IMR-90 (cell line): ENCODE data around the gene F12. TPM values are rescaled to one million over a fixed set of nuclear protein-coding genes. Genes with fewer than 3 reads are reported as not detected.

ENCODE experiments used
- ATAC-seq: fragments of 200-7000 bp; cut with Tn5 transposase; 2 replicates; pipeline ENCODE4 v1.9.1; 2020; ENCODE audit warnings: low read depth, mild to moderate bottlenecking, moderate library complexity
- BruUV-seq: library from RNA; stranded (reverse); fragments of 400-500 nt; replicated peaks from 2 replicates; lab custom pipeline; 2021; lab: Mats Ljungman, UMichigan
- CTCF ChIA-PET: fragments of 300-600 bp; formaldehyde crosslinking; extraction: SDS; loops from one replicate; lab custom pipeline; 2021; ENCODE audit warnings: antibody characterized with exemption; lab: Yijun Ruan, JAX
- POLR2A ChIA-PET: fragments of 300-600 bp; sonication (Branson Sonifier 250); formaldehyde crosslinking; loops from one replicate; lab custom pipeline; 2022; ENCODE audit warnings: antibody characterized with exemption; ENCODE audit not compliant: unreplicated experiment; lab: Charles Lee
- DNase-seq: peaks from one replicate; pipeline ENCODE4 v3.0.0; 2013
- H2AFZ ChIP-seq: replicated peaks from 2 replicates; pipeline ENCODE3; 2013; ENCODE audit warnings: low read length, mild to moderate bottlenecking; ENCODE audit not compliant: poor library complexity
- H2AK5ac ChIP-seq: 2 replicates; pipeline ENCODE4 v1.6.1; 2013; ENCODE audit warnings: low read depth, low read length, inconsistent platforms
- H2AK9ac ChIP-seq: replicated peaks from 2 replicates; pipeline ENCODE3; 2013; ENCODE audit warnings: mild to moderate bottlenecking, low read depth, low read length, moderate library complexity; ENCODE audit not compliant: poor library complexity
- H2BK120ac ChIP-seq: 2 replicates; pipeline ENCODE4 v1.6.1; 2013; ENCODE audit warnings: low read depth, low read length, inconsistent platforms
- H2BK15ac ChIP-seq: 3 replicates; pipeline ENCODE4 v1.6.1; 2013; ENCODE audit warnings: low read depth, low read length, inconsistent platforms
- H2BK20ac ChIP-seq: 2 replicates; pipeline ENCODE4 v1.6.1; 2013; ENCODE audit warnings: low read depth, mild to moderate bottlenecking, inconsistent platforms, low read length, moderate library complexity
- H2BK5ac ChIP-seq: 2 replicates; pipeline ENCODE4 v1.6.1; 2013; ENCODE audit warnings: mild to moderate bottlenecking, low read depth, low read length, inconsistent platforms; ENCODE audit not compliant: poor library complexity, severe bottlenecking
- H3K14ac ChIP-seq: replicated peaks from 2 replicates; pipeline ENCODE4 v1.6.1; 2013; ENCODE audit warnings: low read depth, low read length, inconsistent platforms
- H3K18ac ChIP-seq: 2 replicates; pipeline ENCODE4 v1.6.1; 2013; ENCODE audit warnings: low read depth, low read length, control low read depth
- H3K23ac ChIP-seq: 2 replicates; pipeline ENCODE4 v1.6.1; 2013; ENCODE audit warnings: low read depth, low read length, inconsistent platforms
- H3K27ac ChIP-seq: 2 replicates; pipeline ENCODE4 v1.5.1; 2013; ENCODE audit warnings: mild to moderate bottlenecking, control low read depth, low read length; ENCODE audit not compliant: insufficient read depth
- H3K27me3 ChIP-seq: 2 replicates; pipeline ENCODE4 v1.6.1; 2013; ENCODE audit warnings: low read length; ENCODE audit not compliant: control insufficient read depth, insufficient read depth
- H3K36me3 ChIP-seq: 2 replicates; pipeline ENCODE4 v1.6.1; 2013; ENCODE audit warnings: low read length, mixed read lengths; ENCODE audit not compliant: control insufficient read depth, insufficient read depth
- H3K4ac ChIP-seq: 2 replicates; pipeline ENCODE4 v1.6.1; 2013; ENCODE audit warnings: low read depth, low read length, inconsistent platforms
- H3K4me1 ChIP-seq: 2 replicates; pipeline ENCODE4 v1.6.1; 2013; ENCODE audit warnings: low read length, mixed read lengths; ENCODE audit not compliant: control insufficient read depth, insufficient read depth
- H3K4me2 ChIP-seq: 2 replicates; pipeline ENCODE4 v1.6.1; 2013; ENCODE audit warnings: low read depth, mild to moderate bottlenecking, control low read depth, low read length, moderate library complexity
- H3K4me3 ChIP-seq: 2 replicates; pipeline ENCODE4 v1.5.1; 2013; ENCODE audit warnings: low read depth, mild to moderate bottlenecking, control low read depth, low read length, moderate library complexity; ENCODE audit not compliant: insufficient read depth
- H3K56ac ChIP-seq: 2 replicates; pipeline ENCODE4 v1.6.1; 2013; ENCODE audit warnings: low read length, inconsistent platforms; ENCODE audit not compliant: insufficient read depth; ENCODE audit errors: extremely low read depth
- H3K79me1 ChIP-seq, 2 experiments: 2 replicates each; pipeline ENCODE4 v1.6.1; 2013; ENCODE audit warnings: low read length in 2 of 2, inconsistent platforms in 1 of 2, low read depth in 1 of 2
- H3K9ac ChIP-seq: 2 replicates; pipeline ENCODE4 v1.6.1; 2013; ENCODE audit warnings: low read depth, low read length, control low read depth
- H3K9me1 ChIP-seq: 2 replicates; pipeline ENCODE4 v1.6.1; 2013; ENCODE audit warnings: low read length, inconsistent platforms; ENCODE audit not compliant: insufficient read depth
- H3K9me3 ChIP-seq: 2 replicates; pipeline ENCODE4 v1.6.1; 2013; ENCODE audit warnings: low read length; ENCODE audit not compliant: control insufficient read depth, insufficient read depth
- H4K20me1 ChIP-seq: 2 replicates; pipeline ENCODE4 v1.6.1; 2013; ENCODE audit warnings: low read length, inconsistent platforms; ENCODE audit not compliant: insufficient read depth
- H4K5ac ChIP-seq: 2 replicates; pipeline ENCODE4 v1.6.1; 2013; ENCODE audit warnings: mild to moderate bottlenecking, low read depth, low read length, control low read depth
- H4K8ac ChIP-seq, 2 experiments: 2 replicates each; pipeline ENCODE4 v1.6.1; 2013; ENCODE audit warnings: low read depth in 2 of 2, low read length in 2 of 2, control low read depth in 1 of 2, inconsistent platforms in 1 of 2
- H4K91ac ChIP-seq: 2 replicates; pipeline ENCODE4 v1.6.1; 2013; ENCODE audit warnings: low read depth, low read length, inconsistent platforms; ENCODE audit not compliant: insufficient read depth
- CEBPB ChIP-seq: IDR thresholded peaks from 2 replicates; pipeline ENCODE4 v1.6.1; 2012; ENCODE audit warnings: low read depth, low read length, improper control_type of control experiment
- CHD1 ChIP-seq: IDR thresholded peaks from 2 replicates; pipeline ENCODE4 v1.6.1; 2012; ENCODE audit warnings: low read depth, low read length, improper control_type of control experiment
- FOS ChIP-seq: fragments of 150-350 bp; IDR thresholded peaks from 2 replicates; pipeline ENCODE4 v1.6.1; 2016; ENCODE audit warnings: low read depth, low read length
- MAFK ChIP-seq: IDR thresholded peaks from 2 replicates; pipeline ENCODE4 v1.6.1; 2012; ENCODE audit warnings: low read depth, low read length, improper control_type of control experiment
- RAD21 ChIP-seq: IDR thresholded peaks from 2 replicates; pipeline ENCODE4 v1.6.1; 2012; ENCODE audit warnings: low read length, improper control_type of control experiment
- RCOR1 ChIP-seq: IDR thresholded peaks from 2 replicates; pipeline ENCODE4 v1.6.1; 2012; ENCODE audit warnings: mild to moderate bottlenecking, low read length, improper control_type of control experiment; ENCODE audit not compliant: insufficient replicate concordance
- RFX5 ChIP-seq: IDR thresholded peaks from 2 replicates; pipeline ENCODE4 v1.8.0; 2012; ENCODE audit warnings: low read depth, mild to moderate bottlenecking, low read length, moderate library complexity
- WGBS, 2 experiments: methylation state at CpG; one replicate each; pipeline versions ENCODE4 v1.1.5 to v1.1.7; 2013; ENCODE audit warnings: missing lambda C conversion rate in 2 of 2; ENCODE audit not compliant: insufficient read length in 1 of 2; ENCODE audit errors: extremely low coverage in 2 of 2; 5-methylcytosine and 5-hydroxymethylcytosine counted together
- dilution Hi-C: fragments of 300-500 bp; cut with HindIII; formaldehyde crosslinking; loops from one replicate; pipeline ENCODE4 v1.14.3; 2018; ENCODE audit warnings: low sequenced_read_pairs; ENCODE audit not compliant: unreplicated experiment
- in situ Hi-C: fragments of 300-500 bp; cut with MboI; formaldehyde crosslinking; loops from 3 replicates; pipeline ENCODE4 v1.14.3; 2019; ENCODE audit warnings: low sequenced_read_pairs, inconsistent platforms, mixed read lengths
- intact Hi-C: fragments of 100-400 bp; cut with micrococcal nuclease; formaldehyde crosslinking; loops from 2 replicates; pipeline ENCODE4 v1.10.0; 2022
- polyA plus RNA-seq, 3 experiments: library from polyadenylated mRNA; depleted of rRNA; stranded (reverse); fragments of >200 nt; gene quantifications; 2 replicates each; pipeline ENCODE4 v1.2.3, GENCODE V29; 2012; ENCODE audit warnings: low replicate concordance in 1 of 3
- total RNA-seq: library from RNA; depleted of rRNA; stranded (reverse); fragments of >200 nt; gene quantifications from 2 replicates; pipeline ENCODE4 v1.2.3, GENCODE V29; 2012
- TF ChIP-seq, protein P1 (sequence below): conservative IDR thresholded peaks from 2 replicates; pipeline ENCODE4 v1.5.1; 2012; ENCODE audit warnings: mild to moderate bottlenecking, low read depth, low read length, improper control_type of control experiment

Gene F12
- total and polyA plus RNA-seq, 2 of the 4 experiments (the other 2 are of a cell fraction) = 0.36 to 1.2 TPM

DNA sequence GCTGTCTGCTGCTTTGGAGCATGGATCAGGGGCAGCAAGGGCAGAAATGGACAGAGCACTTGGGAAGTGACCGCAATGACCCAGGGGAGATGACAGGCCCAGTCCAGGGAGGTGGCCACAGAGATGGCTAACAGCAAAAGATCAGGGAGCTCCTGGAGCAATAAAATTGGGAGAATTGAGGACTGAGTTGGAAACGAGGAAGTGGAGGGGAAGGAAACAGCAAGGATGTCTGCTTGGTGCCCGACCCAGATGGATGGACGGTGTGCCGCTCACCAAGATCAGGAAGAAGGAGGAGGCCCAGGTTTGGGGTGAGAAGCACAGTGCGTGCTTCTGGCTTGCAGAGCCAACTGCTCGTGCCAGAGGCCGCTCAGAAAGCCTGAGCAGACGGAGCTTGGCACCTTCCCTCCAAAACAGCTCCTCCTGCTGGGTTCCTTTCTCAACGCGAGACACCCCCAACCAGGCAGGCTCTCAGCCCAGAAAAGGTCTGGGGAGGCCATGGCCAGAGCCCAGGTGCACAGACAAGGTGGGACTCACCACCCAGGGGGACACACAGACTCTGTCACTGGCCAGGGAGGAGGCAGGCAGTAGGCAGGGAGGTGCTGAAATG lies 26.8 kb downstream of the F12 start:
- DNase-seq = peak; percentile 18
- Histone ChIP-seq H2BK120ac (no peak overlapping the region), H3K36me3 (no peaks in the 10 kb centered on the region), H3K18ac (no peak overlapping the region), H3K9me1 (peaks cover 6% of the 10 kb centered on the region; the same call in 1 of the 2 replicates), H4K91ac (no peak overlapping the region), H3K14ac (no peak overlapping the region), H3K4me3 (no peak overlapping the region), H4K20me1 (no peaks in the 10 kb centered on the region), H4K8ac (no peak overlapping the region), H3K23ac (no peak overlapping the region), H3K9me3 (no peaks in the 10 kb centered on the region), H3K4ac (no peak overlapping the region), H3K79me1 (no peaks in the 10 kb centered on the region), H4K5ac (no peak overlapping the region), H3K4me2 (no peak overlapping the region), H2BK20ac (no peak overlapping the region), H3K9ac (no peak overlapping the region), H3K56ac (no peak overlapping the region), H2BK15ac (no peak overlapping the region), H3K4me1 (peaks cover 9% of the 10 kb centered on the region; the same call in 1 of the 2 replicates), H2BK5ac (no peak overlapping the region), H2AK5ac (no peak overlapping the region), H3K27me3 (peaks cover 37% of the 10 kb centered on the region), H3K27ac (no peak overlapping the region), H2AK9ac (no peak overlapping the region), H2AFZ (no peak overlapping the region)
- no TSS peak for BruUV-seq
- ChIA-PET POLR2A (no interaction called here), CTCF (interaction anchor here (1.0 kb wide), 1 partner anchor 12 kb away, joined by 3 read pairs; no protein-coding TSS in a partner anchor)
- WGBS, 2 experiments = 75% methylated on average over 2 of the region's 11 CpGs; no CpG with 5 or more reads in 1 of the 2 experiments
- intact Hi-C loops = no loop called here
- no peak for ATAC-seq
- in situ Hi-C loops = no loop called here
- dilution Hi-C loops = no loop called here
- 0 out of 2 replicates have a peak, but pooled peaks have one; percentile 9 for TF ChIP-seq RAD21
- TF ChIP-seq CEBPB = no peak
- TF ChIP-seq, protein P1, sequence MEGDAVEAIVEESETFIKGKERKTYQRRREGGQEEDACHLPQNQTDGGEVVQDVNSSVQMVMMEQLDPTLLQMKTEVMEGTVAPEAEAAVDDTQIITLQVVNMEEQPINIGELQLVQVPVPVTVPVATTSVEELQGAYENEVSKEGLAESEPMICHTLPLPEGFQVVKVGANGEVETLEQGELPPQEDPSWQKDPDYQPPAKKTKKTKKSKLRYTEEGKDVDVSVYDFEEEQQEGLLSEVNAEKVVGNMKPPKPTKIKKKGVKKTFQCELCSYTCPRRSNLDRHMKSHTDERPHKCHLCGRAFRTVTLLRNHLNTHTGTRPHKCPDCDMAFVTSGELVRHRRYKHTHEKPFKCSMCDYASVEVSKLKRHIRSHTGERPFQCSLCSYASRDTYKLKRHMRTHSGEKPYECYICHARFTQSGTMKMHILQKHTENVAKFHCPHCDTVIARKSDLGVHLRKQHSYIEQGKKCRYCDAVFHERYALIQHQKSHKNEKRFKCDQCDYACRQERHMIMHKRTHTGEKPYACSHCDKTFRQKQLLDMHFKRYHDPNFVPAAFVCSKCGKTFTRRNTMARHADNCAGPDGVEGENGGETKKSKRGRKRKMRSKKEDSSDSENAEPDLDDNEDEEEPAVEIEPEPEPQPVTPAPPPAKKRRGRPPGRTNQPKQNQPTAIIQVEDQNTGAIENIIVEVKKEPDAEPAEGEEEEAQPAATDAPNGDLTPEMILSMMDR = peak; percentile 17; the same call in 1 of the 2 replicates
- no peak for TF ChIP-seq MAFK
- TF ChIP-seq CHD1 = no peak
- no peak for TF ChIP-seq FOS
- no peak for TF ChIP-seq RCOR1
- no peak for TF ChIP-seq RFX5
